ENCODE data around the gene PLA2G7. TPM values are rescaled to one million over a fixed set of nuclear protein-coding genes. Genes with fewer than 3 reads are reported as not detected.

PLA2G7 gene
- total RNA-seq, 4 donors from 2014 or later, result 0.26 to 0.29 TPM; not detected in 2

DNA sequence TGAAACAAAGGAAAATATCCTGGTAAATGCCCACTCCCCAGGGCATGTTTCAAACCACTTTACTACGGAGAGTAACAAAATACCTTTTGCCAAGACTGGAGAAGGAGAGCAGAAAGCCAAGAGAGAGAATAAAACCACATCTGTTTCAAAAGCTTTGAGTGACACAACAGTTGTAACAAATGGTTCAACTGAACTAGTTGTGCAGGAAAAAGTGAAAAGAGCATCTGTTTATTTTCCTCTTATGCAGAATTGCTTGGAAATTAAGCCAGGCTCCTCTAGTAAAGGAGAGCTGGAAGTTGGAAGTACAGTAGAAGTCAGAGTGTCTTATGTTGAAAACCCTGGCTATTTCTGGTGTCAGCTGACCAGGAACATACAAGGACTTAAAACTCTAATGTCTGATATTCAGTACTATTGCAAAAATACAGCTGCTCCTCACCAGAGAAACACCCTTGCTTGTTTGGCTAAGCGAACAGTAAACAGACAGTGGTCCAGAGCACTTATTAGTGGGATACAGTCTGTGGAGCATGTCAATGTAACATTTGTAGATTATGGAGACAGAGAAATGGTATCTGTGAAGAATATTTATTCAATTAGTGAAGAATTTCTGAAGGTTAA is 44.9 kb downstream of the PLA2G7 start:
- no peaks in the 10 kb centered on the region for H3K9me3 ChIP-seq

GRCh38 chr6:46689657-46690056 is 45.5 kb downstream of the PLA2G7 start:
- DNase-seq (ENCODE audit: extremely low spot score), result no peak
- H3K27me3 ChIP-seq, result no peaks in the 10 kb centered on the region
- no peaks in the 10 kb centered on the region for H3K9me3 ChIP-seq
- 84% methylated on average over 3 of the region's 3 CpGs for WGBS
- H3K4me3 ChIP-seq, result no peak overlapping the region
- TF ChIP-seq POLR2AphosphoS5 (IDR thresholded peaks at IDR 0.05) (no peak), POLR2A (IDR thresholded peaks at IDR 0.05; ENCODE audit: low read depth) (no peak), EP300 (IDR thresholded peaks at IDR 0.05) (no peak)
- TF ChIP-seq, protein P1, sequence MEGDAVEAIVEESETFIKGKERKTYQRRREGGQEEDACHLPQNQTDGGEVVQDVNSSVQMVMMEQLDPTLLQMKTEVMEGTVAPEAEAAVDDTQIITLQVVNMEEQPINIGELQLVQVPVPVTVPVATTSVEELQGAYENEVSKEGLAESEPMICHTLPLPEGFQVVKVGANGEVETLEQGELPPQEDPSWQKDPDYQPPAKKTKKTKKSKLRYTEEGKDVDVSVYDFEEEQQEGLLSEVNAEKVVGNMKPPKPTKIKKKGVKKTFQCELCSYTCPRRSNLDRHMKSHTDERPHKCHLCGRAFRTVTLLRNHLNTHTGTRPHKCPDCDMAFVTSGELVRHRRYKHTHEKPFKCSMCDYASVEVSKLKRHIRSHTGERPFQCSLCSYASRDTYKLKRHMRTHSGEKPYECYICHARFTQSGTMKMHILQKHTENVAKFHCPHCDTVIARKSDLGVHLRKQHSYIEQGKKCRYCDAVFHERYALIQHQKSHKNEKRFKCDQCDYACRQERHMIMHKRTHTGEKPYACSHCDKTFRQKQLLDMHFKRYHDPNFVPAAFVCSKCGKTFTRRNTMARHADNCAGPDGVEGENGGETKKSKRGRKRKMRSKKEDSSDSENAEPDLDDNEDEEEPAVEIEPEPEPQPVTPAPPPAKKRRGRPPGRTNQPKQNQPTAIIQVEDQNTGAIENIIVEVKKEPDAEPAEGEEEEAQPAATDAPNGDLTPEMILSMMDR (IDR thresholded peaks at IDR 0.05), result no peak
- no peaks in the 10 kb centered on the region for H3K4me1 ChIP-seq
- no peaks in the 10 kb centered on the region for H3K36me3 ChIP-seq
- no peak overlapping the region for H3K27ac ChIP-seq (replicated peaks in 1 of 4)
- intact Hi-C loops (cut with DNase I), result no loop called here

More for the DNA sequence above, 44.9 kb downstream of the PLA2G7 start:
- WGBS, result 74% methylated on average over 2 of the region's 2 CpGs
- TF ChIP-seq POLR2AphosphoS5 (IDR thresholded peaks at IDR 0.05) (no peak), EP300 (IDR thresholded peaks at IDR 0.05) (no peak), POLR2A (IDR thresholded peaks at IDR 0.05; ENCODE audit: low read depth) (no peak)
- TF ChIP-seq, protein P1 (IDR thresholded peaks at IDR 0.05), result no peak
- H3K27ac ChIP-seq (replicated peaks in 1 of 4), result no peak overlapping the region
- no peak for DNase-seq (ENCODE audit: extremely low spot score)
- intact Hi-C loops (cut with DNase I), result no loop called here
- H3K27me3 ChIP-seq, result no peaks in the 10 kb centered on the region
- no peak overlapping the region for H3K4me3 ChIP-seq
- H3K36me3 ChIP-seq, result no peaks in the 10 kb centered on the region
- H3K4me1 ChIP-seq, result no peaks in the 10 kb centered on the region

DNA sequence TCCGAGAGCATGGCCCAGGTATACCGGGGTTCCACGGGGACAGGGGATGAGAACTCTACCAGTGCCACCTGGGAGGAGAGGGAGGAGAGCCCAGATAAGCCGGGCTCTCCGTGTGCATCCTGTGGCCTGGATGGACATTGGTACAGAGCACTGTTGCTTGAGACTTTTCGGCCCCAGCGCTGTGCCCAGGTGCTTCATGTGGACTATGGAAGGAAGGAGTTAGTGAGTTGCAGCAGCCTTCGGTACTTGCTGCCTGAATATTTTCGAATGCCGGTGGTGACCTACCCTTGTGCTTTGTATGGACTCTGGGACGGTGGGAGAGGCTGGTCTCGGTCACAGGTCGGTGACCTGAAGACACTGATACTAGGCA is 46.2 kb downstream of the PLA2G7 start:
- no peak overlapping the region for H3K4me3 ChIP-seq
- no peaks in the 10 kb centered on the region for H3K4me1 ChIP-seq
- WGBS, result 95% methylated on average over 13 of the region's 13 CpGs
- H3K36me3 ChIP-seq, result no peaks in the 10 kb centered on the region
- intact Hi-C loops (cut with DNase I), result no loop called here
- H3K9me3 ChIP-seq, result no peaks in the 10 kb centered on the region
- H3K27ac ChIP-seq (replicated peaks in 1 of 4), result no peak overlapping the region
- H3K27me3 ChIP-seq, result no peaks in the 10 kb centered on the region
- no peak for DNase-seq (ENCODE audit: extremely low spot score)
- TF ChIP-seq POLR2A (IDR thresholded peaks at IDR 0.05; ENCODE audit: low read depth), result no peak
- no peak for TF ChIP-seq POLR2AphosphoS5 (IDR thresholded peaks at IDR 0.05)
- TF ChIP-seq, protein P1 (IDR thresholded peaks at IDR 0.05), result no peak
- TF ChIP-seq EP300 (IDR thresholded peaks at IDR 0.05), result no peak

- intact Hi-C loops (cut with DNase I), result no loop called here
- no peak for DNase-seq (ENCODE audit: extremely low spot score)
- Histone ChIP-seq H3K4me1 (no peaks in the 10 kb centered on the region), H3K27ac (replicated peaks in 1 of 4) (no peak overlapping the region), H3K36me3 (no peaks in the 10 kb centered on the region), H3K9me3 (no peaks in the 10 kb centered on the region), H3K27me3 (no peaks in the 10 kb centered on the region), H3K4me3 (no peak overlapping the region)
- 92% methylated on average over 58 of the region's 85 CpGs for WGBS
- TF ChIP-seq EP300 (IDR thresholded peaks at IDR 0.05) (no peak), POLR2A (IDR thresholded peaks at IDR 0.05; ENCODE audit: low read depth) (no peak), POLR2AphosphoS5 (IDR thresholded peaks at IDR 0.05) (no peak)
These were observed 46.8 kb downstream of the PLA2G7 start for GRCh38 chr6:46688117-46688965.

DNA sequence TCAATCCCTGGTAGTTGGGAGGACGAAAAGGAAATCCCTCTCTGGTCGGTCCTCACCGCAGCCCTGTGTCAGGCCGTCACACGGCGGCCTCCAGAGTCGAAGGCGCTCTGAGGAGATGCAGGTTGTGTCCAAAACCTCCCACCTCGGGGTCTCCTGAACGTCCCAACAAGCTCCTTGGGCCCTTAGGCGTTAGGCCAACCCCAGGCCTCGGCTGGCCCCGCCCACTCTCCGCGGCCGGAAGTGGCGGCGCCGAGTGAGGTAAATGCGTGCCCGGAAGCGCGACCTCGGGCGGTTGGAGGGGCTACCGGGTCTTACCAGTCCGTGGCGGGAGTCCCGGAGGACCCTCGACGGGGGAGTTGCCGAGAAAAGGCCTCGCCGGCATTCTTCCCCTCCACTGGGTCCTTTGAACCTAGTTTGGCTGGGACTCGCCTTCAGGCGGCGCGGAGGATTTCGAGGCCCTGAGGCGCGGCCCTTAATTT is 47.5 kb downstream of the PLA2G7 start, which contains the start of gene TDRD6:
Gene TDRD6 (plus strand): TSS at position 267 of the 479 bp plus-strand sequence. CDS start 244 bp downstream, outside the sequence.
- no peak for TF ChIP-seq EP300 (IDR thresholded peaks at IDR 0.05)
- TF ChIP-seq, protein P1 (IDR thresholded peaks at IDR 0.05), result no peak
- H3K36me3 ChIP-seq, result no peaks in the 10 kb centered on the region
- WGBS, result 95% methylated on average over 35 of the region's 41 CpGs
- no peak within 1 kb of the TSS for H3K27ac ChIP-seq (replicated peaks in 1 of 4)
- no peaks in the 10 kb centered on the region for H3K27me3 ChIP-seq
- no peaks in the 10 kb centered on the region for H3K4me1 ChIP-seq
- H3K4me3 ChIP-seq, result no peak within 1 kb of the TSS
- no peak for DNase-seq (ENCODE audit: extremely low spot score)
- H3K9me3 ChIP-seq, result no peaks in the 10 kb centered on the region
- intact Hi-C loops (cut with DNase I), result no loop called here

Data from esophagus muscularis mucosa (tissue), 4 donors.